ENCODE results near the gene MZF1.

Gene MZF1

DNA sequence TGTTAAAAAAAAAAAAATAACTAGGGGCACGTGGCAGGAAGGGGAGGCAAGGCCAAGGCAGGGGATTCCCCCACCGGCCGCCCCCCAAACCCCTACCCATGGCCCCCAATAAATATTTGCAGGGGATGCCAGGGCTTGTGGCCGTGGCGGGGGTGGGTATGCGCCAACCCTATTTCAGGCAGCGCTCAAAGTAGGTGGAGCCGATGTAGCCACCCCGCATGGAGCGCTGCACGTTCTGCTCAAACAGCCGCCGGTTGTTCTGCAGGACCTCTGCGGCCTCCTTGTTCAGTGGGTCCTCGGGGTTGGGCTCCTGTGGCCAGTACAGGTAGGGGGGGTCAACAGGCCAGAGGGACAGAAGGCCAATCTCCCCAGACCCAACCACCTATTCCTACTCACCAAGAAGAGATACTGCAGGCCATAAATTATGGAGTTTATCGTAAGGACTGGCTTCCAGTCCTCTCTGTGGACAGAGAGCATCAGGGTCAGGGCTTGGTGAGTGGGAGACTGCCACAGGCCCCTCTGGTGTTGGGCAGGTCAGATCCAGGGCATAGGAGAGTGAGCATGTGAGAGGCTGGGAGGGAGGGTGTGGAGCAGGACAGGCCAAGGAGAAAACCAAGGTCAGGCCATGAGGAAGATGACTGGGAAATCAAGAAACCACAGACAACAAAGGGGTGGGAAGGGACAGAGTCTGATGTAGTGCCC is 17.1 kb downstream of the MZF1 start:
- no peak for DNase-seq (ENCODE audit: low read depth)

DNA sequence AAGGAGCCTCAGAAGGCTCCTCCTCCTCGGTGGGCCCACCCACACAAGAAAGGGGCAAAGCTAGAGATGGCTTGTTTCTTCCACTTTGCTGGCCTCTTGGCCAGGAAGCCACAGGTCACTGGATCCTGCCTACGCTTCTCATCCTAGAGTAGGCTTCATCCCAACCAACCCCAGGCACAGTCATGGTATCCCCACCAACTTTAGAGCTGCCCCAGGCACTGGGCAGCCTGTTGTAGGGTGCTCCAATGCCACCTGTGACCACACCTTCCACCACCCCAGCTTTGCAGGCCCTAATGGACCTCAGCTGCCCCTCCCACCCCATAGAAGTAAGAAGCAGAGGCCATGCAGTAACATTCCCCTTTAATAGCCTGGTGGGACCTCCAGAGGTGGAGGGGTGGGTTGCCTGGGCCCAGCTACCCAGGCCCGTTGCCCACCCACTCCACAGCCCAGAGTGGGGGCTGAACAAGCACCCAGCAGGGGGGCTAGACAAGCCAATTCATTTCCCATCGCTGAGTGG is 17.7 kb downstream of the MZF1 start:
- no peak for DNase-seq (ENCODE audit: low read depth)

- DNase-seq (ENCODE audit: low read depth) = peak; percentile 97
These were observed 18.4 kb downstream of the MZF1 start, which contains the start of gene CHMP2A for GRCh38 chr19:58554494-58555368. CHMP2A (minus strand) TSS chr19:58555105; CDS start chr19:58554212, 893 bp downstream.

- DNase-seq (ENCODE audit: low read depth) = no peak
These were observed 19.2 kb downstream of the MZF1 start for GRCh38 chr19:58553799-58554493.

DNA sequence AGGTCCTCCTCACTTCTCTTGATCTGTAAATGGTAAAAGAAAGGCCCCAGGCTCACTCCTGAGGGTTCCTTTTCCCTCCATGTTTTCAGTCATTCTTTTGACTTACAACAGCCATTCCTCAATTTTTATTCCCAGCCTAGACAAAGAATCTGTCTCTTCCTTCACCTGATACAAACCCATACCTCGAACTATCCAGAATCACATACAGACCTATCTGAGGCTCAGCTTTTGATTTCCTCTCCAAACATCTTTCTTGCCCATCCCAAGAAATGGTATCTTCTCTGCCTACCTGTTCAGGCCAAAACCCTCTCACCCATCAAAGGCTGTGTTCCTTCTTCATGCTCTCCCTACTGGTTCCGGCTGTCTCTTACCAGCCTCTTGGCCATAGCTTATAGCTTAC is 20.5 kb downstream of the MZF1 start:
- no peak for DNase-seq (ENCODE audit: low read depth)

- no peak for DNase-seq (ENCODE audit: low read depth)
These were observed 21.3 kb downstream of the MZF1 start for GRCh38 chr19:58551577-58552471.

GRCh38 chr19:58551123-58551497 is 22.0 kb downstream of the MZF1 start:
- no peak for DNase-seq (ENCODE audit: low read depth)

- DNase-seq (ENCODE audit: low read depth) = no peak
These were observed 22.6 kb downstream of the MZF1 start for GRCh38 chr19:58550362-58551122.

DNA sequence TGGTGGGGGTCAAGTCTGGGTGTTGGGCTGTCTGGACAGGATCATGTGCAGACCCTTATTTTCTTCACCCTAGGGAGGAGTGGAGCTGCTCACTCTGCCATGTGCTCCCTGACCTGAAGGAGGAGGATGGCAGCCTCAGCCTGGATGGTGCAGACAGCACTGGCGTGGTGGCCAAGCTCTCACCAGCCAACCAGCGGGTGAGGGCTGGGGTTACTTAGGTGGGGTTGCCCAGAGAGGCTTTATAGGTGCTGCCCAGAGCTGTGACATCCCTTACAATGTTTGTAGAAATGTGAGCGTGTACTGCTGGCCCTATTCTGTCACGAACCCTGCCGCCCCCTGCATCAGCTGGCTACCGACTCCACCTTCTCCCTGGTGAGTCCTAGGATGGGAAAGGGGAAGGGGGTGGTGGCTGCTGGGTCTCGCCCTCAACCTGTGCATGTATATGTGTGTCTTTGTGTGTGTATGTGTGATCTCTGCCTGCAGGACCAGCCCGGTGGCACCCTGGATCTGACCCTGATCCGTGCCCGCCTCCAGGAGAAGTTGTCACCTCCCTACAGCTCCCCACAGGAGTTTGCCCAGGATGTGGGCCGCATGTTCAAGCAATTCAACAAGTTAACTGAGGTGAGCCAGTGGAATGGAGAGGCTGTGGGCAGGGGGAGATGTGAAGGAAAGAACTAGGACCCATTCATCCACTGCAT is 23.3 kb downstream of the MZF1 start:
- no peak for DNase-seq (ENCODE audit: low read depth)

DNA sequence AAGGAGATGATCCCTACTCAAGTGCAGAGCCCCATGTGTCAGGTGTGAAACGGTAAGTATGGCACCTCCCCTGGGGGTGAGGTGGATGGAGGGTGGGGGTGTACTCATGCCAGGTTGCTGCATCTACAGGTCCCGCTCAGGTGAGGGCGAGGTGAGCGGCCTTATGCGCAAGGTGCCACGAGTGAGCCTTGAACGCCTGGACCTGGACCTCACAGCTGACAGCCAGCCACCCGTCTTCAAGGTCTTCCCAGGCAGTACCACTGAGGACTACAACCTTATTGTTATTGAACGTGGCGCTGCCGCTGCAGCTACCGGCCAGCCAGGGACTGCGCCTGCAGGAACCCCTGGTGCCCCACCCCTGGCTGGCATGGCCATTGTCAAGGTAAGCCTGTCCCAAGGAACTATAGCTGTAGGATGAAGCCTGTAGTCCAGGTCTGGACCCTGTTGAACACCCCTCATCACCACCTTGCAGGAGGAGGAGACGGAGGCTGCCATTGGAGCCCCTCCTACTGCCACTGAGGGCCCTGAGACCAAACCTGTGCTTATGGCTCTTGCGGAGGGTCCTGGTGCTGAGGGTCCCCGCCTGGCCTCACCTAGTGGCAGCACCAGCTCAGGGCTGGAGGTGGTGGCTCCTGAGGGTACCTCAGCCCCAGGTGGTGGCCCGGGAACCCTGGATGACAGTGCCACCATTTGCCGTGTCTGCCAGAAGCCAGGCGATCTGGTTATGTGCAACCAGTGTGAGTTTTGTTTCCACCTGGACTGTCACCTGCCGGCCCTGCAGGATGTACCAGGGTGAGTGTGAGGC is 24.1 kb downstream of the MZF1 start:
- DNase-seq (ENCODE audit: low read depth) = no peak

DNA sequence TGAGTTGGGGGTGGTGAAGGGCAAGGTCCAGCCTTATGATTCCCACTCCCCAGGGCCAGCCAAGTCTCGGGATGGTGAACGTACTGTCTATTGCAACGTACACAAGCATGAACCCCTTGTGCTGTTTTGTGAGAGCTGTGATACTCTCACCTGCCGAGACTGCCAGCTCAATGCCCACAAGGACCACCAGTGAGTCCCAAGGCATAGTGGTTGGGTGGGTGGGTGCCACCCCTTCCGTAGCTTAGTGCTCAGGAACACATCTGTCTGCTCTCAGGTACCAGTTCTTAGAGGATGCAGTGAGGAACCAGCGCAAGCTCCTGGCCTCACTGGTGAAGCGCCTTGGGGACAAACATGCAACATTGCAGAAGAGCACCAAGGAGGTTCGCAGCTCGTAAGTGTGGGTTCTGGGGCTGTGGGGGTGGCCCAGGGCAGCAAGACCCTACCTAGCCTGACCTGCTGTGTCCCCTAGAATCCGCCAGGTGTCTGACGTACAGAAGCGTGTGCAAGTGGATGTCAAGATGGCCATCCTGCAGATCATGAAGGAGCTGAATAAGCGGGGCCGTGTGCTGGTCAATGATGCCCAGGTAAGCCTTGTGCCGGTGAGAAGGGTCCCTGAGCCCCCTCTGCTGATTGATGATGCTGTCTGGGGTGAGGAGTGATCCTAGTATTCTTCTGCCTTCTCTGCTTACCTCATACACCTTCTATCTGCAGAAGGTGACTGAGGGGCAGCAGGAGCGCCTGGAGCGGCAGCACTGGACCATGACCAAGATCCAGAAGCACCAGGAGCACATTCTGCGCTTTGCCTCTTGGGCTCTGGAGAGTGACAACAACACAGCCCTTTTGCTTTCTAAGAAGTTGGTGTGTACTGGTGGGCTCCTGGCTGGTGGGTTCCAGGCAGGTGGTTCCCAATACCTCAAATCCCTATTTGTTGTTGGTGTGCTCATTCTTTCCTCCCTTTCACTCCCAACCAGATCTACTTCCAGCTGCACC is 25.5 kb downstream of the MZF1 start:
- no peak for DNase-seq (ENCODE audit: low read depth)

- DNase-seq (ENCODE audit: low read depth) = no peak
These were observed 27.1 kb downstream of the MZF1 start for GRCh38 chr19:58546019-58546530.

- no peak for DNase-seq (ENCODE audit: low read depth)
These were observed 27.7 kb downstream of the MZF1 start for GRCh38 chr19:58545286-58546018.

DNA sequence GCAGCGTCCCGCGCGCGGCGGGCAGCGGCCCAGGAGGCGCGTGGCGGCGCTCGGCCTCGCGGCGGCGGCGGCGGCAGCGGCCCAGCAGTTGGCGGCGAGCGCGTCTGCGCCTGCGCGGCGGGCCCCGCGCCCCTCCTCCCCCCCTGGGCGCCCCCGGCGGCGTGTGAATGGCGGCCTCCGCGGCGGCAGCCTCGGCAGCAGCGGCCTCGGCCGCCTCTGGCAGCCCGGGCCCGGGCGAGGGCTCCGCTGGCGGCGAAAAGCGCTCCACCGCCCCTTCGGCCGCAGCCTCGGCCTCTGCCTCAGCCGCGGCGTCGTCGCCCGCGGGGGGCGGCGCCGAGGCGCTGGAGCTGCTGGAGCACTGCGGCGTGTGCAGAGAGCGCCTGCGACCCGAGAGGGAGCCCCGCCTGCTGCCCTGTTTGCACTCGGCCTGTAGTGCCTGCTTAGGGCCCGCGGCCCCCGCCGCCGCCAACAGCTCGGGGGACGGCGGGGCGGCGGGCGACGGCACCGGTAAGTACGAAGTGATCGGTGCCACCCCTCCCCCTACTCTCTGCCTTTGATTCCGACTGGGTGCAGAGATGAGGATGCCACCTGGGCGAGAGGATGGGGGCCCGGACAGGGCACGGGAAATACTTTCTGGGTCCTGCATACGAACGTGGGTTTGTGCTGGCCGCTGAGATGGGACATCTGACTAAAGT is 28.4 kb downstream of the MZF1 start:
- DNase-seq (ENCODE audit: low read depth) = peak; percentile 75

DNA sequence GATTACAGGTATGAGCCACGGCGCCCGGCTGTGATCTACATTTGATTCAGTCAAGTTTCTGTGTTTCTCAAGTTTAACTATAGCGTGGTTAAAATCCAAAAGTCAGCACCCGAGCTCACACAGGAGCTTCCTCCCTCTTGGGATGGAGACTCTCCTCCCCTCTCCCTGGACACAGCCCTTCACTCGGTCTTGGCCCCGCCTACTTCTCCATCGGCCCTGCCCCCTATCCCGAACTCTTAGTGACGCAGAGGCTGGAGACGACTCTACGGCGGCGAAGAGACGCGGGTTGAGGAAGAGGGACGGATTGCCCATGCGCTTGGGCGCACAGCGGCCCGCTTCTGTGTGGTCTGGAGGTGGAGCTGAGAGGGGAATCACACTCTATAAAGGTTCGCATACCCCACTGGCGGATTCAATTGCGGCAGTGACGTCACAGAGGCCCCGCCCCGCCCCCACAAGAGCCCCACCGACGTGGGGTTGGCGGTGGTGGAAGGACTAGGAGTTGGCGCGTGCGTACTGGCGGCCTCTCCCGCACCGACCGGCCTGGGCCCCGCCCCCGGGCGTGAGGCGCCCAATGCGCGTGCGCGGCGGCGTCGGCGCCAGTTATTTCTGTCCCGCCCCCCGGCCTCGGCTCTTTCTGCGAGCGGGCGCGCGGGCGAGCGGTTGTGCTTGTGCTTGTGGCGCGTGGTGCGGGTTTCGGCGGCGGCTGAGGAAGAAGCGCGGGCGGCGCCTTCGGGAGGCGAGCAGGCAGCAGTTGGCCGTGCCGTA is 29.1 kb downstream of the MZF1 start, which contains the start of gene TRIM28:
TSS of gene TRIM28 (plus strand) at position 239 of the 765 bp plus-strand sequence. CDS start 694 bp downstream, outside the sequence.
- peak; percentile 100 for DNase-seq (ENCODE audit: low read depth)

Data from activated T-helper 1 cell treated with Interleukin-2 at 50 U/mL for 16 hours (primary cell).